NB4 (cell line): ENCODE measurements around the gene ADAM12.

ENCODE experiments used
- CTCF ChIP-seq: IDR thresholded peaks from one replicate; pipeline ENCODE4 v1.5.1; 2012; ENCODE audit warnings: low read depth, low read length
- MAX ChIP-seq: IDR thresholded peaks from 2 replicates; pipeline ENCODE4 v1.6.1; 2011; ENCODE audit warnings: low read depth, low read length

DNA sequence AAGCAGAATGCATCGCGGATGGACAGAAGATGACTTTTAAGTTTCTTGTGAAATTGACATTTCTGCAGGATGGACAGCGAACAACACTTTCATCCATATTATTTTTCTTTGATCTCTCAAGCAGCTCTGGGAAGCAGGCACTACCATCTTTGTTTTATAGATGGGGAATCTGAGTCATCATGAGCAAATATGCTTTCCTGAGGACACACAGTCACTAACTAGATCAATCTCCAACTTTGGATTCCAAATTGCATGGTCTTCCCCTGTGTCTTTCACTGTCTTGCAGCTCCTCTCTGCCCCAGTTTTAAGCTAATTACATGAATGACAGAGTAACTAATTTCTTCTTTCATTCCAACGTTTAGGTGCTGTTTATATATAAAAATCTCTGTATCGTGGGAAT, 201.5 kb downstream of the ADAM12 start:
- TF ChIP-seq CTCF (no peak), MAX (no peak)
